GM23338 (cell line): ENCODE measurements around the gene CNN2. TPM values are rescaled to one million over a fixed set of nuclear protein-coding genes. Genes with fewer than 3 reads are reported as not detected.

Experiments
- ATAC-seq: fragments of 200-7000 bp; cut with Tn5 transposase; 3 replicates; pipeline ENCODE4 v1.9.1; 2020
- DNase-seq: peaks from one replicate; pipeline ENCODE4 v3.0.0-alpha.2; 2015; ENCODE audit warnings: low spot score
- H2AFZ ChIP-seq: fragments of 200-600 bp; sonication (generic); 2 replicates; pipeline ENCODE4 v1.8.0; 2016; ENCODE audit warnings: antibody characterized with exemption, mild to moderate bottlenecking, moderate library complexity
- H3F3A ChIP-seq: fragments of 200-600 bp; sonication (generic); replicated peaks from 2 replicates; pipeline ENCODE4 v1.8.0; 2017; ENCODE audit warnings: antibody characterized with exemption, mixed run types, low read depth
- H3K27ac ChIP-seq: fragments of 200-600 bp; sonication (generic); 2 replicates; pipeline ENCODE4 v1.6.1; 2016; ENCODE audit warnings: low read depth
- H3K27me3 ChIP-seq: fragments of 200-600 bp; sonication (generic); 2 replicates; pipeline ENCODE4 v1.8.0; 2016; ENCODE audit warnings: mild to moderate bottlenecking, mixed run types, moderate library complexity; ENCODE audit not compliant: insufficient read depth
- H3K36me3 ChIP-seq: fragments of 200-600 bp; sonication (generic); 2 replicates; pipeline ENCODE4 v1.8.0; 2016; ENCODE audit warnings: mild to moderate bottlenecking; ENCODE audit not compliant: insufficient read depth
- H3K4me1 ChIP-seq: fragments of 200-600 bp; sonication (generic); 2 replicates; pipeline ENCODE4 v1.8.0; 2016; ENCODE audit warnings: mild to moderate bottlenecking, moderate library complexity; ENCODE audit not compliant: insufficient read depth
- H3K4me2 ChIP-seq: fragments of 200-600 bp; sonication (generic); 2 replicates; pipeline ENCODE4 v1.7.1; 2017; ENCODE audit warnings: mixed run types
- H3K4me3 ChIP-seq: fragments of 200-600 bp; sonication (generic); 2 replicates; pipeline ENCODE4 v1.6.1; 2016; ENCODE audit warnings: mixed run types
- H3K79me2 ChIP-seq: fragments of 200-600 bp; sonication (generic); replicated peaks from 2 replicates; pipeline ENCODE4 v1.8.0; 2017; ENCODE audit warnings: mild to moderate bottlenecking; ENCODE audit not compliant: insufficient read depth
- H3K9me2 ChIP-seq: fragments of 200-600 bp; sonication (generic); 2 replicates; pipeline ENCODE4 v1.8.0; 2017; ENCODE audit not compliant: insufficient read depth
- H4K20me1 ChIP-seq: fragments of 200-600 bp; sonication (generic); replicated peaks from 2 replicates; pipeline ENCODE4 v1.8.0; 2017; ENCODE audit warnings: mild to moderate bottlenecking; ENCODE audit not compliant: insufficient read depth
- H3K27ac Mint-ChIP-seq: 2 replicates; pipeline ENCODE4 v1.8.0; 2020; ENCODE audit warnings: inconsistent platforms, mild to moderate bottlenecking, moderate library complexity, mixed read lengths
- H3K27me3 Mint-ChIP-seq: 3 replicates; pipeline ENCODE4 v1.8.0; 2022; ENCODE audit warnings: low read depth, mild to moderate bottlenecking, moderate library complexity, mixed read lengths, inconsistent platforms; ENCODE audit not compliant: insufficient read depth, poor library complexity
- H3K36me3 Mint-ChIP-seq: 3 replicates; pipeline ENCODE4 v1.8.0; 2021; ENCODE audit warnings: low read depth, mild to moderate bottlenecking, inconsistent platforms, moderate library complexity, mixed read lengths
- H3K4me1 Mint-ChIP-seq: 3 replicates; pipeline ENCODE4 v1.8.0; 2020; ENCODE audit warnings: mild to moderate bottlenecking, inconsistent platforms, mixed read lengths
- H3K4me3 Mint-ChIP-seq: 3 replicates; pipeline ENCODE4 v1.8.0; 2021; ENCODE audit warnings: moderate library complexity, mild to moderate bottlenecking, inconsistent platforms, mixed read lengths
- H3K9me3 Mint-ChIP-seq: 3 replicates; pipeline ENCODE4 v1.8.0; 2020; ENCODE audit warnings: moderate library complexity, mild to moderate bottlenecking, inconsistent platforms, mixed read lengths
- CREB1 ChIP-seq: fragments of 250-450 bp; sonication (Bioruptor Pico); IDR thresholded peaks from 2 replicates; pipeline ENCODE4 v1.5.0; 2020; ENCODE audit warnings: low read depth, mild to moderate bottlenecking, moderate library complexity
- EZH2 ChIP-seq: fragments of 200-600 bp; sonication (generic); IDR thresholded peaks from one replicate; pipeline ENCODE4 v1.8.0; 2017; ENCODE audit warnings: antibody characterized with exemption, mild to moderate bottlenecking, low read depth; ENCODE audit not compliant: unreplicated experiment
- polyA plus RNA-seq: library from polyadenylated mRNA; unstranded; fragments of >200 nt; fragmentation: Nextera tagmentation; extraction: Ambion mirVana; gene quantifications from 2 replicates; pipeline ENCODE4 v1.2.1, GENCODE V29; 2016
- total RNA-seq: library from RNA; depleted of rRNA; stranded (reverse); fragments of >200 nt; shearing (Covaris generic); gene quantifications from 2 replicates; pipeline ENCODE4 v1.2.3, GENCODE V29; 2014
- TF ChIP-seq, protein P1 (sequence below): fragments of 250-450 bp; sonication (Bioruptor Pico); IDR thresholded peaks from 2 replicates; pipeline ENCODE4 v1.5.0; 2020; ENCODE audit warnings: mild to moderate bottlenecking, moderate library complexity
- TF ChIP-seq, protein P2 (sequence below): IDR thresholded peaks from one replicate; pipeline ENCODE4 v1.6.1; 2018; ENCODE audit warnings: antibody characterized with exemption; ENCODE audit not compliant: unreplicated experiment

CNN2 gene
- total and polyA plus RNA-seq, 2 experiments from 2014 or later, result 330 to 392 TPM

DNA sequence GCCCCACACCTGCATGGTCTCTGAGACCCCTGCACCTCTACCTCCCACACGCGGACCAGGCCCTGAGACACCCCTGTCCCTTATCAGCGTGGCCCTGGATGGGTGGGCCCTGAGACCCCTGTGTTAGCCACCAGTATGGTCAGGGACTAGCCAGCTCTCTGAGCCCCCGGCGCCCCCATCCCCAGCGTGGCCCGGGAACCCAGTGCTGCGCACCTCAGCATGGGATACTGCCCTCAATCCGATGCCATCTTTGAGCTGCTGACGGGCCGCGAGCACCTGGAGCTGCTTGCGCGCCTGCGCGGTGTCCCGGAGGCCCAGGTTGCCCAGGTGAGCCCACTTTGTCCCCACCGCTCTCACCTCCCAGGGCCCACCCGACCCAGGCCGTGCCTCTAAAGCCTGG lies 35.6 kb downstream of the CNN2 start:
- Mint-ChIP-seq H3K36me3 (peaks cover 21% of the 10 kb centered on the region), H3K27me3 (peaks cover 17% of the 10 kb centered on the region), H3K27ac (no peak overlapping the region), H3K4me3 (peak overlapping the region; percentile 50), H3K4me1 (peaks cover 14% of the 10 kb centered on the region), H3K9me3 (peaks cover 28% of the 10 kb centered on the region)
- Histone ChIP-seq H3K4me1 (peaks cover 8% of the 10 kb centered on the region; the same call in 1 of the 2 replicates), H2AFZ (no peak overlapping the region), H4K20me1 (no peaks in the 10 kb centered on the region), H3F3A (peaks cover 18% of the 10 kb centered on the region), H3K4me2 (no peak overlapping the region), H3K9me2 (no peaks in the 10 kb centered on the region), H3K79me2 (no peaks in the 10 kb centered on the region), H3K36me3 (peaks cover 15% of the 10 kb centered on the region), H3K27me3 (peaks cover 14% of the 10 kb centered on the region), H3K27ac (no peak overlapping the region), H3K4me3 (no peak overlapping the region)
- no peak for DNase-seq
- TF ChIP-seq EZH2, result no peak
- no peak for ATAC-seq

DNA sequence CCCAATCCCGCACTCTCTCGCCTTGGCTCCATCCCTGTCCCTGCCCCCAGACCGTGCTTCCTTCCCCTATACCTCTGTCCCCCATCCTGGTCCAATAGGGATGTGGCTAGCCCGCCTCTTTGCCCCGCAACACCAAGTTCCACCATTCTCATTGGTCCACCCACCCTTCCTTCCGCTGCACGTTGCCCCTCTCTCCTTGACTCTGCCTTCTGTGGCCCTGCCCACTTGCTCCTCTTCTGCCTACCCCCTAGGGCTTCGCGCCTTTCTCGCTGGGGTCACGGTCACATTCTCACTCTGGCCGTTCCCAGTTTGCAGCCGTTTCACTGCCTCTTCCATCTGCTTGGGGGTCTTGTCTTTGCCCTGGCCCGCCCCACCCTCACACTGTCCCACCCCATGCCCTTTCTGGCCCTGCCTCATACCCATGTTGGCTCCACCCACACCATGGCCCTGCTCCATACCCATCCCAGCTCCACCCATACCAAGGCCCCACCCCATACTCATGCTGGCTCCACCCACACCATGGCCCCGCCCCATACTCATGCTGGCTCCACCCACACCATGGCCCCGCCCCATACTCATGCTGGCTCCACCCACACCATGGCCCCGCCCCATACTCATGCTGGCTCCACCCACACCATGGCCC lies 36.1 kb downstream of the CNN2 start:
- H3K27ac ChIP-seq, result no peak overlapping the region
- Mint-ChIP-seq H3K27me3 (peaks cover 17% of the 10 kb centered on the region), H3K9me3 (peaks cover 23% of the 10 kb centered on the region), H3K36me3 (peaks cover 16% of the 10 kb centered on the region), H3K4me3 (peak overlapping the region; percentile 50), H3K4me1 (peaks cover 14% of the 10 kb centered on the region), H3K27ac (no peak overlapping the region)
- H3F3A ChIP-seq, result peaks cover 18% of the 10 kb centered on the region
- no peak overlapping the region for H2AFZ ChIP-seq
- peaks cover 10% of the 10 kb centered on the region for H3K36me3 ChIP-seq
- TF ChIP-seq, protein P1, sequence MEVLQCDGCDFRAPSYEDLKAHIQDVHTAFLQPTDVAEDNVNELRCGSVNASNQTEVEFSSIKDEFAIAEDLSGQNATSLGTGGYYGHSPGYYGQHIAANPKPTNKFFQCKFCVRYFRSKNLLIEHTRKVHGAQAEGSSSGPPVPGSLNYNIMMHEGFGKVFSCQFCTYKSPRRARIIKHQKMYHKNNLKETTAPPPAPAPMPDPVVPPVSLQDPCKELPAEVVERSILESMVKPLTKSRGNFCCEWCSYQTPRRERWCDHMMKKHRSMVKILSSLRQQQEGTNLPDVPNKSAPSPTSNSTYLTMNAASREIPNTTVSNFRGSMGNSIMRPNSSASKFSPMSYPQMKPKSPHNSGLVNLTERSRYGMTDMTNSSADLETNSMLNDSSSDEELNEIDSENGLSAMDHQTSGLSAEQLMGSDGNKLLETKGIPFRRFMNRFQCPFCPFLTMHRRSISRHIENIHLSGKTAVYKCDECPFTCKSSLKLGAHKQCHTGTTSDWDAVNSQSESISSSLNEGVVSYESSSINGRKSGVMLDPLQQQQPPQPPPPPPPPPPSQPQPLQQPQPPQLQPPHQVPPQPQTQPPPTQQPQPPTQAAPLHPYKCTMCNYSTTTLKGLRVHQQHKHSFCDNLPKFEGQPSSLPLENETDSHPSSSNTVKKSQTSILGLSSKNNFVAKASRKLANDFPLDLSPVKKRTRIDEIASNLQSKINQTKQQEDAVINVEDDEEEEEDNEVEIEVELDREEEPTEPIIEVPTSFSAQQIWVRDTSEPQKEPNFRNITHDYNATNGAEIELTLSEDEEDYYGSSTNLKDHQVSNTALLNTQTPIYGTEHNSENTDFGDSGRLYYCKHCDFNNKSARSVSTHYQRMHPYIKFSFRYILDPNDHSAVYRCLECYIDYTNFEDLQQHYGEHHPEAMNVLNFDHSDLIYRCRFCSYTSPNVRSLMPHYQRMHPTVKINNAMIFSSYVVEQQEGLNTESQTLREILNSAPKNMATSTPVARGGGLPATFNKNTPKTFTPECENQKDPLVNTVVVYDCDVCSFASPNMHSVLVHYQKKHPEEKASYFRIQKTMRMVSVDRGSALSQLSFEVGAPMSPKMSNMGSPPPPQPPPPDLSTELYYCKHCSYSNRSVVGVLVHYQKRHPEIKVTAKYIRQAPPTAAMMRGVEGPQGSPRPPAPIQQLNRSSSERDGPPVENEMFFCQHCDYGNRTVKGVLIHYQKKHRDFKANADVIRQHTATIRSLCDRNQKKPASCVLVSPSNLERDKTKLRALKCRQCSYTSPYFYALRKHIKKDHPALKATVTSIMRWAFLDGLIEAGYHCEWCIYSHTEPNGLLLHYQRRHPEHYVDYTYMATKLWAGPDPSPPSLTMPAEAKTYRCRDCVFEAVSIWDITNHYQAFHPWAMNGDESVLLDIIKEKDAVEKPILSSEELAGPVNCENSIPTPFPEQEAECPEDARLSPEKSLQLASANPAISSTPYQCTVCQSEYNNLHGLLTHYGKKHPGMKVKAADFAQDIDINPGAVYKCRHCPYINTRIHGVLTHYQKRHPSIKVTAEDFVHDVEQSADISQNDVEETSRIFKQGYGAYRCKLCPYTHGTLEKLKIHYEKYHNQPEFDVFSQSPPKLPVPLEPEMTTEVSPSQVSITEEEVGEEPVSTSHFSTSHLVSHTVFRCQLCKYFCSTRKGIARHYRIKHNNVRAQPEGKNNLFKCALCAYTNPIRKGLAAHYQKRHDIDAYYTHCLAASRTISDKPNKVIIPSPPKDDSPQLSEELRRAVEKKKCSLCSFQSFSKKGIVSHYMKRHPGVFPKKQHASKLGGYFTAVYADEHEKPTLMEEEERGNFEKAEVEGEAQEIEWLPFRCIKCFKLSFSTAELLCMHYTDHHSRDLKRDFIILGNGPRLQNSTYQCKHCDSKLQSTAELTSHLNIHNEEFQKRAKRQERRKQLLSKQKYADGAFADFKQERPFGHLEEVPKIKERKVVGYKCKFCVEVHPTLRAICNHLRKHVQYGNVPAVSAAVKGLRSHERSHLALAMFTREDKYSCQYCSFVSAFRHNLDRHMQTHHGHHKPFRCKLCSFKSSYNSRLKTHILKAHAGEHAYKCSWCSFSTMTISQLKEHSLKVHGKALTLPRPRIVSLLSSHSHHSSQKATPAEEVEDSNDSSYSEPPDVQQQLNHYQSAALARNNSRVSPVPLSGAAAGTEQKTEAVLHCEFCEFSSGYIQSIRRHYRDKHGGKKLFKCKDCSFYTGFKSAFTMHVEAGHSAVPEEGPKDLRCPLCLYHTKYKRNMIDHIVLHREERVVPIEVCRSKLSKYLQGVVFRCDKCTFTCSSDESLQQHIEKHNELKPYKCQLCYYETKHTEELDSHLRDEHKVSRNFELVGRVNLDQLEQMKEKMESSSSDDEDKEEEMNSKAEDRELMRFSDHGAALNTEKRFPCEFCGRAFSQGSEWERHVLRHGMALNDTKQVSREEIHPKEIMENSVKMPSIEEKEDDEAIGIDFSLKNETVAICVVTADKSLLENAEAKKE, result no peak
- TF ChIP-seq, protein P2, sequence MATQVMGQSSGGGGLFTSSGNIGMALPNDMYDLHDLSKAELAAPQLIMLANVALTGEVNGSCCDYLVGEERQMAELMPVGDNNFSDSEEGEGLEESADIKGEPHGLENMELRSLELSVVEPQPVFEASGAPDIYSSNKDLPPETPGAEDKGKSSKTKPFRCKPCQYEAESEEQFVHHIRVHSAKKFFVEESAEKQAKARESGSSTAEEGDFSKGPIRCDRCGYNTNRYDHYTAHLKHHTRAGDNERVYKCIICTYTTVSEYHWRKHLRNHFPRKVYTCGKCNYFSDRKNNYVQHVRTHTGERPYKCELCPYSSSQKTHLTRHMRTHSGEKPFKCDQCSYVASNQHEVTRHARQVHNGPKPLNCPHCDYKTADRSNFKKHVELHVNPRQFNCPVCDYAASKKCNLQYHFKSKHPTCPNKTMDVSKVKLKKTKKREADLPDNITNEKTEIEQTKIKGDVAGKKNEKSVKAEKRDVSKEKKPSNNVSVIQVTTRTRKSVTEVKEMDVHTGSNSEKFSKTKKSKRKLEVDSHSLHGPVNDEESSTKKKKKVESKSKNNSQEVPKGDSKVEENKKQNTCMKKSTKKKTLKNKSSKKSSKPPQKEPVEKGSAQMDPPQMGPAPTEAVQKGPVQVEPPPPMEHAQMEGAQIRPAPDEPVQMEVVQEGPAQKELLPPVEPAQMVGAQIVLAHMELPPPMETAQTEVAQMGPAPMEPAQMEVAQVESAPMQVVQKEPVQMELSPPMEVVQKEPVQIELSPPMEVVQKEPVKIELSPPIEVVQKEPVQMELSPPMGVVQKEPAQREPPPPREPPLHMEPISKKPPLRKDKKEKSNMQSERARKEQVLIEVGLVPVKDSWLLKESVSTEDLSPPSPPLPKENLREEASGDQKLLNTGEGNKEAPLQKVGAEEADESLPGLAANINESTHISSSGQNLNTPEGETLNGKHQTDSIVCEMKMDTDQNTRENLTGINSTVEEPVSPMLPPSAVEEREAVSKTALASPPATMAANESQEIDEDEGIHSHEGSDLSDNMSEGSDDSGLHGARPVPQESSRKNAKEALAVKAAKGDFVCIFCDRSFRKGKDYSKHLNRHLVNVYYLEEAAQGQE, result no peak
- TF ChIP-seq CREB1, result peak; percentile 51; the same call in 1 of the 2 replicates
- peaks cover 8% of the 10 kb centered on the region; the same call in 1 of the 2 replicates for H3K4me1 ChIP-seq
- no peaks in the 10 kb centered on the region for H4K20me1 ChIP-seq
- no peak overlapping the region for H3K4me3 ChIP-seq
- H3K27me3 ChIP-seq, result peaks cover 14% of the 10 kb centered on the region
- H3K9me2 ChIP-seq, result no peaks in the 10 kb centered on the region
- H3K4me2 ChIP-seq, result no peak overlapping the region
- DNase-seq (peak; percentile 51), ATAC-seq (peak; percentile 27)
- no peaks in the 10 kb centered on the region for H3K79me2 ChIP-seq
